ENCODE results near the gene EEFSEC. TPM values are rescaled to one million over a fixed set of nuclear protein-coding genes. Genes with fewer than 3 reads are reported as not detected.

EEFSEC gene
- total RNA-seq, 1 experiment from 2014 or later, result 14.0 TPM

DNA sequence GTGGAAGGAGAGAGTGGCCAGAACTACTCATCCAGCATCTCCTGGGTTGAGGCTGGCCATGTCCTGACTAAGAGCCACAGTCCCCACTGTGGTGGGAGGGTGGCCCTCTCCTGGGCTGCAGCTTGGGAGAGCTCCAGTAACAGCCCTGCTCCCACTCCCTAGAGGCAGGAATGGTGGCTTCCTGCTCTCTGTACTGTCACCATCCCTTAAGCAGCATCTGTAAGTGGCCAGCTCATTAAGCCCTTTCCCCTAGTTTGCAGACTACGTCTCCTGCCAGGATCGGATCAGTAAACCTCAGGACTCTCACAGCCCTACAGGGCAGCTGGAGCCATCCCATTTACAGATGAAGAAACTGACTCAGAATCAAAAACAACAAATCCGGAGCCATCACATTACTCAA is 282.9 kb downstream of the EEFSEC start:
- ChIA-PET CTCF (no interaction called here), POLR2A (no interaction called here)
- H3K4me1 ChIP-seq, result peaks cover 39% of the 10 kb centered on the region
- no TSS peak for BruUV-seq (replicated peaks)
- intact Hi-C loops (cut with micrococcal nuclease; ENCODE audit: unreplicated experiment), result no loop called here
- H3K27me3 ChIP-seq (replicated peaks; ENCODE audit: control insufficient read depth, insufficient read depth, low read length), result no peaks in the 10 kb centered on the region
- H3K27me3 Mint-ChIP-seq (ENCODE audit: insufficient read depth, unreplicated experiment), result no peaks in the 10 kb centered on the region
- TF ChIP-seq, protein P1, sequence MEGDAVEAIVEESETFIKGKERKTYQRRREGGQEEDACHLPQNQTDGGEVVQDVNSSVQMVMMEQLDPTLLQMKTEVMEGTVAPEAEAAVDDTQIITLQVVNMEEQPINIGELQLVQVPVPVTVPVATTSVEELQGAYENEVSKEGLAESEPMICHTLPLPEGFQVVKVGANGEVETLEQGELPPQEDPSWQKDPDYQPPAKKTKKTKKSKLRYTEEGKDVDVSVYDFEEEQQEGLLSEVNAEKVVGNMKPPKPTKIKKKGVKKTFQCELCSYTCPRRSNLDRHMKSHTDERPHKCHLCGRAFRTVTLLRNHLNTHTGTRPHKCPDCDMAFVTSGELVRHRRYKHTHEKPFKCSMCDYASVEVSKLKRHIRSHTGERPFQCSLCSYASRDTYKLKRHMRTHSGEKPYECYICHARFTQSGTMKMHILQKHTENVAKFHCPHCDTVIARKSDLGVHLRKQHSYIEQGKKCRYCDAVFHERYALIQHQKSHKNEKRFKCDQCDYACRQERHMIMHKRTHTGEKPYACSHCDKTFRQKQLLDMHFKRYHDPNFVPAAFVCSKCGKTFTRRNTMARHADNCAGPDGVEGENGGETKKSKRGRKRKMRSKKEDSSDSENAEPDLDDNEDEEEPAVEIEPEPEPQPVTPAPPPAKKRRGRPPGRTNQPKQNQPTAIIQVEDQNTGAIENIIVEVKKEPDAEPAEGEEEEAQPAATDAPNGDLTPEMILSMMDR (IDR thresholded peaks at IDR 0.05; ENCODE audit: insufficient read depth in 1 of 2, low read depth in 1 of 2, low read length in 1 of 2, severe bottlenecking in 1 of 2, unreplicated experiment in 1 of 2), result no peak
- H3K9me3 Mint-ChIP-seq (ENCODE audit: unreplicated experiment), result no peaks in the 10 kb centered on the region
- no peak overlapping the region for H3K4me3 ChIP-seq (ENCODE audit: low read depth, low read length)
- H3K4me3 Mint-ChIP-seq (ENCODE audit: unreplicated experiment), result no peak overlapping the region
- DNase-seq, result no peak
- H3K9me3 ChIP-seq, result no peaks in the 10 kb centered on the region
- peaks cover 21% of the 10 kb centered on the region for H3K4me1 Mint-ChIP-seq (ENCODE audit: low read depth, unreplicated experiment)
- peaks cover 6% of the 10 kb centered on the region for H3K36me3 Mint-ChIP-seq (ENCODE audit: insufficient read depth, unreplicated experiment)
- peak overlapping the region; percentile 56 for H3K27ac Mint-ChIP-seq (ENCODE audit: unreplicated experiment)
- H3K36me3 ChIP-seq (ENCODE audit: control insufficient read depth, insufficient read depth, low read length), result no peaks in the 10 kb centered on the region; the same call in 1 of the 2 replicates

DNA sequence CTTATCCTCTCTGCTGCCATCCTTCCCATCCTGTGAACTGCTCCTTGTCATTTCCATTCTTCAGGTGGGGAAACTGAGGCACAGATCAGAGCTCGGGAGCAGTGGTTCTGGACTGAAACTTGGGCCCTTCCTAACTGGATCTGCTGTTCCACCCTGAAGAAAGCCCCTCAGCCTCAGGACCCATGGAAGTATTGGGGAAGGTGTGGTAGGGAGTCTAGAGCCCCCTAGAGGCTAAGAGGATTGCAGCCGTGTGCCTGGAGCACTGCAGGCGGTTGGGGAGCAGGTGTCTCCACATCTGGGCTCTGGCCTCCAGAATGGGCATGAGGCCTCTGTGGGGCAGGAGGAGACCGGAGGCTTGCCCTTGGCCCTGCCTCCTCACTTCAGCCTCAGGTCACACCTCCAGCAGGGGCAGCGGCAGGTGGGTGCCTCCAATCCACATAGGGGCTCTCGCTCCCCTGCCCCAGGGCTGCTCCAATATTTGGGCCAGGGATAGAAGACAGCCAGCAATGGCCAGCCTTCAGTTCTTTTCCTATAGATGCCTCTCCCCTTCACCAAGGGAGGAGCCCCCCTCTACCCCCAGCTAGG is 285.3 kb downstream of the EEFSEC start:
- intact Hi-C loops (cut with micrococcal nuclease; ENCODE audit: unreplicated experiment), result no loop called here
- BruUV-seq (replicated peaks), result no TSS peak
- CTCF ChIA-PET, result interaction anchor here (1.5 kb wide), 1 partner anchor 59 kb away, joined by 3 read pairs; no protein-coding TSS in a partner anchor
- peaks cover 9% of the 10 kb centered on the region for H3K4me1 Mint-ChIP-seq (ENCODE audit: low read depth, unreplicated experiment)
- DNase-seq, result no peak
- TF ChIP-seq, protein P1 (IDR thresholded peaks at IDR 0.05; ENCODE audit: insufficient read depth in 1 of 2, low read depth in 1 of 2, low read length in 1 of 2, severe bottlenecking in 1 of 2, unreplicated experiment in 1 of 2), result peak; percentile 8 to 20
- H3K9me3 Mint-ChIP-seq (ENCODE audit: unreplicated experiment), result no peaks in the 10 kb centered on the region
- no peaks in the 10 kb centered on the region for H3K36me3 Mint-ChIP-seq (ENCODE audit: insufficient read depth, unreplicated experiment)
- no peak overlapping the region for H3K4me3 Mint-ChIP-seq (ENCODE audit: unreplicated experiment)
- H3K27me3 Mint-ChIP-seq (ENCODE audit: insufficient read depth, unreplicated experiment), result no peaks in the 10 kb centered on the region
- no peak overlapping the region for H3K27ac Mint-ChIP-seq (ENCODE audit: unreplicated experiment)
- no peaks in the 10 kb centered on the region for H3K9me3 ChIP-seq
- no peak overlapping the region for H3K4me3 ChIP-seq (ENCODE audit: low read depth, low read length)
- POLR2A ChIA-PET, result no interaction called here
- peaks cover 26% of the 10 kb centered on the region for H3K4me1 ChIP-seq
- no peaks in the 10 kb centered on the region for H3K36me3 ChIP-seq (ENCODE audit: control insufficient read depth, insufficient read depth, low read length)
- H3K27me3 ChIP-seq (replicated peaks; ENCODE audit: control insufficient read depth, insufficient read depth, low read length), result no peaks in the 10 kb centered on the region

- Mint-ChIP-seq H3K36me3 (ENCODE audit: insufficient read depth, unreplicated experiment) (no peaks in the 10 kb centered on the region), H3K27ac (ENCODE audit: unreplicated experiment) (no peak overlapping the region), H3K4me1 (ENCODE audit: low read depth, unreplicated experiment) (peaks cover 9% of the 10 kb centered on the region), H3K4me3 (ENCODE audit: unreplicated experiment) (no peak overlapping the region), H3K9me3 (ENCODE audit: unreplicated experiment) (peaks cover 2% of the 10 kb centered on the region), H3K27me3 (ENCODE audit: insufficient read depth, unreplicated experiment) (peaks cover 2% of the 10 kb centered on the region)
- CTCF ChIA-PET, result no interaction called here
- Histone ChIP-seq H3K4me1 (peaks cover 20% of the 10 kb centered on the region), H3K36me3 (ENCODE audit: control insufficient read depth, insufficient read depth, low read length) (no peaks in the 10 kb centered on the region), H3K27me3 (replicated peaks; ENCODE audit: control insufficient read depth, insufficient read depth, low read length) (no peaks in the 10 kb centered on the region), H3K4me3 (ENCODE audit: low read depth, low read length) (no peak overlapping the region), H3K9me3 (no peaks in the 10 kb centered on the region)
- POLR2A ChIA-PET, result no interaction called here
- no TSS peak for BruUV-seq (replicated peaks)
- intact Hi-C loops (cut with micrococcal nuclease; ENCODE audit: unreplicated experiment), result no loop called here
- TF ChIP-seq, protein P1 (IDR thresholded peaks at IDR 0.05; ENCODE audit: insufficient read depth in 1 of 2, low read depth in 1 of 2, low read length in 1 of 2, severe bottlenecking in 1 of 2, unreplicated experiment in 1 of 2), result no peak
- DNase-seq, result no peak
Observed at GRCh38 chr3:128439226-128439625, 285.9 kb downstream of the EEFSEC start.
